GM11168 (cell line): Measurements from ENCODE around the gene BPI.
"Not testable (repeated sequence)": the region's sequence is repeated elsewhere in the genome, so short reads cannot be mapped to it uniquely, and the experiment has no call there.

Experiments used
- in situ Hi-C: fragments of 300-500 bp; cut with MboI; formaldehyde crosslinking; loops from one replicate; pipeline ENCODE4 v1.12.0; 2022; ENCODE audit warnings: low sequenced_read_pairs; ENCODE audit not compliant: unreplicated experiment

The BPI gene

GRCh38 chr20:38326309-38326708 is 22.4 kb downstream of the BPI start:
- in situ Hi-C loops = no loop called here

- in situ Hi-C loops = no loop called here
Observed at GRCh38 chr20:38330638-38331037, 26.7 kb downstream of the BPI start.

GRCh38 chr20:38331245-38331644 is 27.3 kb downstream of the BPI start:
- in situ Hi-C loops = no loop called here

- in situ Hi-C loops = no loop called here
Observed at GRCh38 chr20:38331814-38332213, 27.9 kb downstream of the BPI start.

- in situ Hi-C loops = no loop called here
Observed at GRCh38 chr20:38334016-38334415, 30.1 kb downstream of the BPI start.

- in situ Hi-C loops = no loop called here
Observed at GRCh38 chr20:38336726-38337125, 32.8 kb downstream of the BPI start.

GRCh38 chr20:38337561-38338140 is 33.7 kb downstream of the BPI start:
- in situ Hi-C loops = no loop called here

- in situ Hi-C loops = no loop called here
Observed at GRCh38 chr20:38338849-38339520, 35.0 kb downstream of the BPI start.

- in situ Hi-C loops = not testable (repeated sequence)
Observed at GRCh38 chr20:38339521-38339896, 35.6 kb downstream of the BPI start.

- in situ Hi-C loops = no loop called here
Observed at GRCh38 chr20:38339997-38340396, 36.0 kb downstream of the BPI start.

GRCh38 chr20:38340693-38341092 is 36.7 kb downstream of the BPI start:
- in situ Hi-C loops = no loop called here

GRCh38 chr20:38342216-38342615 is 38.3 kb downstream of the BPI start:
- in situ Hi-C loops = no loop called here

- in situ Hi-C loops = no loop called here
Observed at GRCh38 chr20:38342713-38343310, 38.9 kb downstream of the BPI start.

GRCh38 chr20:38343311-38344106 is 39.6 kb downstream of the BPI start:
- in situ Hi-C loops = no loop called here

- in situ Hi-C loops = no loop called here
Observed at GRCh38 chr20:38344107-38344701, 40.2 kb downstream of the BPI start.

- in situ Hi-C loops = no loop called here
Observed at GRCh38 chr20:38345643-38346042, 41.7 kb downstream of the BPI start.

GRCh38 chr20:38346247-38346651 is 42.3 kb downstream of the BPI start, which contains the start of gene LBP:
TSS of gene LBP (plus strand) at chr20:38346482. CDS start at chr20:38346517, 35 bp downstream.
- in situ Hi-C loops = no loop called here

- in situ Hi-C loops = no loop called here
Observed at GRCh38 chr20:38346741-38347140, 42.8 kb downstream of the BPI start.

GRCh38 chr20:38349856-38350255 is 45.9 kb downstream of the BPI start:
- in situ Hi-C loops = no loop called here

- in situ Hi-C loops = no loop called here
Observed at GRCh38 chr20:38350879-38351775, 47.2 kb downstream of the BPI start.
